Vagina (tissue), 2 donors: ENCODE measurements around the gene GRIK2. TPM values are rescaled to one million over a fixed set of nuclear protein-coding genes. Genes with fewer than 3 reads are reported as not detected.

Experiments used
- DNase-seq, 2 donors: peaks; one replicate each; pipeline ENCODE4 v3.0.0-alpha.2; 2017; ENCODE audit errors: extremely low spot score in 2 of 2
- H3K27ac ChIP-seq: fragments of 200-600 bp; sonication (generic); one replicate; pipeline ENCODE4 v1.5.1; 2019
- H3K27me3 ChIP-seq: fragments of 200-600 bp; sonication (generic); one replicate; pipeline ENCODE4 v1.5.1; 2019
- H3K36me3 ChIP-seq, 2 donors: fragments of 200-600 bp; sonication (generic); one replicate each; pipeline ENCODE4 v1.5.1; 2017 to 2019
- H3K4me1 ChIP-seq: fragments of 200-600 bp; sonication (generic); one replicate; pipeline ENCODE4 v1.5.1; 2019
- H3K4me3 ChIP-seq, 2 donors: fragments of 200-600 bp; sonication (generic); 1 replicate in 1 of 2; 2 replicates in 1 of 2; pipeline ENCODE4 v1.5.1; 2016 to 2019
- H3K9me3 ChIP-seq: fragments of 200-600 bp; sonication (generic); one replicate; pipeline ENCODE4 v1.5.1; 2019
- CTCF ChIP-seq, 3 experiments: fragments of 450-650 bp in 2 of 3; fragments of 200-600 bp in 1 of 3; sonication (generic) in 1 of 3; IDR thresholded peaks; one replicate each; pipeline ENCODE4 v1.5.1; 2017 to 2019; ENCODE audit warnings: antibody characterized with exemption in 3 of 3, mild to moderate bottlenecking in 2 of 3, moderate library complexity in 2 of 3
- POLR2A ChIP-seq, 2 donors: fragments of 450-650 bp; IDR thresholded peaks; one replicate each; pipeline ENCODE4 v1.6.1; 2017; ENCODE audit warnings: antibody characterized with exemption in 2 of 2, mild to moderate bottlenecking in 2 of 2, moderate library complexity in 2 of 2
- POLR2AphosphoS5 ChIP-seq, 2 donors: sonication (generic); formaldehyde crosslinking; IDR thresholded peaks; one replicate each; pipeline ENCODE4 v1.9.0; 2017; ENCODE audit warnings: antibody characterized with exemption in 2 of 2, mild to moderate bottlenecking in 2 of 2, low read depth in 1 of 2; ENCODE audit not compliant: insufficient read depth in 1 of 2
- intact Hi-C: fragments of 100-400 bp; cut with DNase I; formaldehyde crosslinking; loops from one replicate; pipeline ENCODE4 v1.15.1; 2023
- total RNA-seq: library from RNA; depleted of rRNA; stranded (reverse); fragments of >200 nt; gene quantifications from one replicate; pipeline ENCODE4 v1.2.3, GENCODE V29; 2016

The GRIK2 gene
- total RNA-seq, 1 donor from 2014 or later, result 8.8 TPM

GRCh38 chr6:101517632-101518031, 124.1 kb downstream of the GRIK2 start:
- intact Hi-C loops, result no loop called here

GRCh38 chr6:101522254-101522653, 128.7 kb downstream of the GRIK2 start:
- DNase-seq, result no peak
- intact Hi-C loops, result no loop called here
- TF ChIP-seq POLR2A (IDR thresholded peaks at IDR 0.05) (no peak), POLR2AphosphoS5 (IDR thresholded peaks at IDR 0.05; ENCODE audit: insufficient read depth in 1 of 2, low read depth in 1 of 2) (no peak), CTCF (IDR thresholded peaks at IDR 0.05) (no peak)

More at GRCh38 chr6:101517632-101518031, 124.1 kb downstream of the GRIK2 start:
- no peak overlapping the region for H3K27ac ChIP-seq
- no peak for DNase-seq
- no peaks in the 10 kb centered on the region for H3K36me3 ChIP-seq
- no peaks in the 10 kb centered on the region for H3K27me3 ChIP-seq
- no peaks in the 10 kb centered on the region for H3K4me1 ChIP-seq
- H3K4me3 ChIP-seq, result no peak overlapping the region
- TF ChIP-seq POLR2AphosphoS5 (IDR thresholded peaks at IDR 0.05; ENCODE audit: insufficient read depth in 1 of 2, low read depth in 1 of 2), result no peak
- H3K9me3 ChIP-seq, result no peaks in the 10 kb centered on the region

GRCh38 chr6:101527467-101527866, 134.0 kb downstream of the GRIK2 start:
- TF ChIP-seq POLR2A (IDR thresholded peaks at IDR 0.05) (no peak), POLR2AphosphoS5 (IDR thresholded peaks at IDR 0.05; ENCODE audit: insufficient read depth in 1 of 2, low read depth in 1 of 2) (no peak), CTCF (IDR thresholded peaks at IDR 0.05) (no peak)
- Histone ChIP-seq H3K27ac (no peak overlapping the region), H3K4me3 (no peak overlapping the region), H3K36me3 (no peaks in the 10 kb centered on the region), H3K27me3 (no peaks in the 10 kb centered on the region), H3K4me1 (no peaks in the 10 kb centered on the region), H3K9me3 (no peaks in the 10 kb centered on the region)
- intact Hi-C loops, result no loop called here
- DNase-seq, result no peak

More at GRCh38 chr6:101522254-101522653, 128.7 kb downstream of the GRIK2 start:
- Histone ChIP-seq H3K4me3 (no peak overlapping the region), H3K27ac (no peak overlapping the region), H3K27me3 (no peaks in the 10 kb centered on the region), H3K4me1 (no peaks in the 10 kb centered on the region), H3K36me3 (no peaks in the 10 kb centered on the region), H3K9me3 (no peaks in the 10 kb centered on the region)

GRCh38 chr6:101528801-101529200, 135.3 kb downstream of the GRIK2 start:
- Histone ChIP-seq H3K4me3 (no peak overlapping the region), H3K27ac (no peak overlapping the region), H3K9me3 (no peaks in the 10 kb centered on the region), H3K27me3 (no peaks in the 10 kb centered on the region), H3K4me1 (no peaks in the 10 kb centered on the region), H3K36me3 (no peaks in the 10 kb centered on the region)
- intact Hi-C loops, result no loop called here
- TF ChIP-seq CTCF (IDR thresholded peaks at IDR 0.05) (no peak), POLR2A (IDR thresholded peaks at IDR 0.05) (no peak), POLR2AphosphoS5 (IDR thresholded peaks at IDR 0.05; ENCODE audit: insufficient read depth in 1 of 2, low read depth in 1 of 2) (no peak)
- no peak for DNase-seq

- DNase-seq, result no peak
- TF ChIP-seq POLR2AphosphoS5 (IDR thresholded peaks at IDR 0.05; ENCODE audit: insufficient read depth in 1 of 2, low read depth in 1 of 2) (no peak), CTCF (IDR thresholded peaks at IDR 0.05) (no peak), POLR2A (IDR thresholded peaks at IDR 0.05) (no peak)
- Histone ChIP-seq H3K36me3 (no peaks in the 10 kb centered on the region), H3K27ac (no peak overlapping the region), H3K9me3 (no peaks in the 10 kb centered on the region), H3K27me3 (no peaks in the 10 kb centered on the region), H3K4me1 (no peaks in the 10 kb centered on the region), H3K4me3 (no peak overlapping the region)
- intact Hi-C loops, result no loop called here
Observed at GRCh38 chr6:101531538-101531937, 138.0 kb downstream of the GRIK2 start.
